GM21447 (cell line): ENCODE data around the gene PGBD5.

Experiments
- ATAC-seq: cut with Tn5 transposase; IDR thresholded peaks from one replicate; pipeline ENCODE4 v1.9.1; 2021; ENCODE audit not compliant: unreplicated experiment

Gene PGBD5

DNA sequence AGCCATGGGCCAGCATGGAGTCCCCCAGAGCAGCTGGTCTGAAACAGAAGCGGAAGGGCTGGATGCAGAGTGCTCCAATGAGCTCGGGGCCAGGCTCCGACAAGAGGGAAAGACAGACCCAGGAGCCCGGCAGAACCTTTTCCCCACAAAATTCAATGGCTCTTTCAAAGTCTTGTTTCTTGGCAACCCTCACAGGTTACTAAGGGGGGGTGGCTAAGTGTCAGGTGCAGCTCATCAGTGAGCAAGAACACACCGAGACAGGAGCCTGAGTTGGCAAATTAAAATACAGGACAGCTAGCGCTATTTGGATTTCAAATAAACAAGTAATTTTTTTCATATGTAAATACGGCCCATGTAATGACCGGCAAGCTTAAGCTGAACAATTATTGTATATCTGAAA is 27.3 kb downstream of the PGBD5 start:
- ATAC-seq = no peak

- no peak for ATAC-seq
These were observed 29.2 kb downstream of the PGBD5 start for GRCh38 chr1:230396966-230397365.

GRCh38 chr1:230395932-230396331 is 30.2 kb downstream of the PGBD5 start:
- no peak for ATAC-seq

GRCh38 chr1:230394741-230395140 is 31.4 kb downstream of the PGBD5 start:
- ATAC-seq = no peak

- ATAC-seq = no peak
These were observed 32.0 kb downstream of the PGBD5 start for GRCh38 chr1:230394134-230394533.

GRCh38 chr1:230393722-230394121 is 32.4 kb downstream of the PGBD5 start:
- no peak for ATAC-seq

- no peak for ATAC-seq
These were observed 33.1 kb downstream of the PGBD5 start for GRCh38 chr1:230392920-230393521.

DNA sequence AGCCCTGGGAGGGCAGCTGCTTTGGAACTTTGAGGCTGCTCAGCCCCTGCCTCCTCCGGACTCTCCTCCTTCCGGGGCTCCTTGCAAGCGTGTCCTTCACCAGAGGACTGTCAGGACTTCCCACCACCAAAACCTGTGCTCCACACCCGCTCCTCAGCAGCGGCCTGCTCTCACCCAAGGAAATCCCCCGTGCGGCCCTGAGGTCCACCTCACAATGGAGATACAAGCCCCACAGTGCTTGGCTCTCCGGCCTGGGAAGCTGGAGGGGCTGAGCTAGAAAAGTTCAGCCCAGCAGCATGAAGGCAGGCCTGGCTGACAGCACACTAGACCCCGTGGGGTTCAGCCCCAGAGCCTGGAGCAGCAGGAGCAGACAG is 33.6 kb downstream of the PGBD5 start:
- no peak for ATAC-seq

DNA sequence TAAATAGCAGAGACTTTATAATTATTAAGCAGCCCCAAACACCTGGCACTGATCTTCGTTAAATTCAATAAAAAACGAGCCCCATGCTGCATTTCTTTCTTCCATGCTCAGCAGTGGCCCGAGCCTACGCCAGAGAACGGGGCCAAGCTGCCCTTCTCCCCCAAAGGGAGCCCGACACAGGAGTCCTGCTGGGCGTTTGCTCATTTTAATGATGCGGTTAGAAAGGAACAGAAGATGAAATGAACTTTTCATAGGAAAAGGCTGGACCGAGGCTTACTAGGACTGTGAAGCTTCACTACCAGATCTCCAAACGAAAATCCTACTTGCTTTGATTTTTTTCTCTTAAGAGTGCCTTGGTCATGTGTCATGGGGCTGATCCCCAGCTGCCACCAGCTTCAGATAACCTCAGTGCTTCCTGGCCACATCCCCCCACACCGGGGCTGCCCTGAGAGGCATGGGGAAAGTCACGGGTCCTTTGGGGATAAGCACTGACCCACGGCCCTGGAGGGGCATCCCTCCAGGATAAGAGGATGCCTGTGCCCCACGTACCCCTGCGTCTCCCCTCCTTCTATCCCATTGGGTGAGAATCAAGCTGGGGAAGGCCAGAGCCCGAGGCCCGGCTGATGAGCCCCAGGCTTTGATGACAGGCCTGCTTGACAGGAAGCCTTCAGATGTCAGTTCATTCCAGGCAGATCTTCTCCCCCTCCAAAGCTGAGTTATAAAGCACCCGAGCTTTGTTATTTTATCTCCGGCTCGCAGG is 34.2 kb downstream of the PGBD5 start:
- no peak for ATAC-seq

- no peak for ATAC-seq
These were observed 35.8 kb downstream of the PGBD5 start for GRCh38 chr1:230390371-230390770.

DNA sequence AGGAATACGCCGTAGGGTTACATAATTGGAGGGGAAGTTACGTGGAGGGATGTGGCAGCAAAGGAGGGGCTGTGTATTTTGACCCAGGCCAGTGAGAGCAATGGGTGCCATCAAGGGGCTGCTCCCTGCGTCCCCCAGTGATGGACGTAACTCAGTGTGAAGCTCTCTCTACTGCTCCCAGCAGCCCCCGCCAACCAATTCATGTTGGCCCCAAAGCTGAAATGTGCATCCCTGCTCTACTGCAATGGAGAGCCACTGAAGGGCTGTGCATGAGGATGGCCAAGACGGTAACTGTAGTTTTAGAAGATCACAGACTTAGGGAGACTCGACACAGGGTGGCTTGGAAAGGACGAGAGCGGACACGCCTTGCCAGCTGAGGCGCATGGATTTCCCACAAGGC is 38.3 kb downstream of the PGBD5 start:
- ATAC-seq = no peak

DNA sequence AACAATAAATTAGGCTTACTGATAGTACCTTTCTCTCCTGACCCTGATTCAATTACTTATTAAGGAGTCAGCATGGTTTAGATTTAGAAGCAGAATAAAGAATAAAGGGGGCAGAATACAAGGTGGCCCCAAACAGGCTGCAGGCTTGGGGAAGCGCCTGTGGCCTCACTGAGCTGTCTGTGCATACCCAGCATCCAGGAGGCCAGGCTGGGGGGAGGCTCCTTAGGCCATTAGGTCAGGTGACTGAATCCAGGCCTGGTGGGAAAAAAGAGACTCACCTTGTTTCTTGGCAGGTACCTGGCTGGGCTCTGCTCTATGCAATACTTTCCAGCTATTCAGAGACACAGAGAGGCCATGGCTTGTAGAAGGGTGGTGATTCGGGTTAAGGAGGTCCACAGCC is 38.8 kb downstream of the PGBD5 start:
- ATAC-seq = no peak

- no peak for ATAC-seq
These were observed 39.4 kb downstream of the PGBD5 start for GRCh38 chr1:230386637-230387262.

- no peak for ATAC-seq
These were observed 40.2 kb downstream of the PGBD5 start for GRCh38 chr1:230385930-230386329.

GRCh38 chr1:230385158-230385450 is 41.0 kb downstream of the PGBD5 start:
- no peak for ATAC-seq

- ATAC-seq = no peak
These were observed 41.6 kb downstream of the PGBD5 start for GRCh38 chr1:230384380-230385157.

GRCh38 chr1:230383425-230383824 is 42.7 kb downstream of the PGBD5 start:
- ATAC-seq = no peak

GRCh38 chr1:230382001-230382491 is 44.1 kb downstream of the PGBD5 start:
- ATAC-seq = no peak

- ATAC-seq = no peak
These were observed 44.5 kb downstream of the PGBD5 start for GRCh38 chr1:230381585-230381984.

GRCh38 chr1:230381049-230381467 is 45.1 kb downstream of the PGBD5 start:
- no peak for ATAC-seq

GRCh38 chr1:230379928-230380327 is 46.2 kb downstream of the PGBD5 start:
- no peak for ATAC-seq

DNA sequence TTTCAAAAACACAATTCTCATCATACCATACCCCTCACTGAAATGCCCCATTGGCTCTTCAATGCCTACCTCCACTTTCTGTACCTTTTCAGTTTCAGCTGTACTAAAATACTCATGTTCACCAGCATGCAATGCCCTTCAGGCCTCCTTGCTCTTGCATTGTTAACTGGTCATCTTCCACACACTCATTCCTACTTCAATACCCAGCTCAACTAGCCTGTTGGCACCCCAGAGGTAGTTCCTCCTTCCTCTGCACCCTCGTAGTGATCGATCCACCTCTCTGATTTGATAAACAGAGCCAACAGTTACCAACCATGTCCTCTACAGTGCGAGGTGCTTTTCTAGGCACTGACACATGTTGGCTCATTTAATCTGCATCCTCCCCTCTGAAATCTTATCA is 46.7 kb downstream of the PGBD5 start:
- ATAC-seq = no peak
